ENCODE measurements around the gene RFX2. TPM values are rescaled to one million over a fixed set of nuclear protein-coding genes. Genes with fewer than 3 reads are reported as not detected.

The RFX2 gene
- total RNA-seq, 1 experiment from 2014 or later = 3.7 TPM

DNA sequence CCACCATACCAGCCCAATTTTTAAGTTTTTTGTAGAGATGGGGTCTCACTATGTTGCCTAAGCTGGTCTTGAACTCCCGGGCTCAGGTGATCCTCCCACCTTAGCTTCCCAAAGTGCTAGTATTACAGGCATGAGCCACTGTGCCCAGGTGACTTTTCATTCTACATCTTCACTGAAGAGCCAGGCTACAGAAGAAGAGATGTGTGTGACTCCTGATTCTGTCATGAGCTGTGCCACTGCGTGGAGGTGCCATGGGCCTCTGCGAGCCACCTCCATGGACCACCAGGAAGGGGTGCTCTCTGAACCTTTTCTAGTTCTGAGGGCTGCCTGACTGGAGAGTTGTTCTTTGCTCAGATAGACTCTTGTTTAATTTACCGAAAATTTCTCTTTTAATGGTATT, 75.8 kb downstream of the RFX2 start:
- H3K27me3 Mint-ChIP-seq (ENCODE audit: low read depth) = peaks cover 10% of the 10 kb centered on the region
- H2AFZ ChIP-seq (ENCODE audit: low read length) = no peak overlapping the region
- H2BK120ac ChIP-seq (ENCODE audit: low read depth, low read length, poor library complexity, severe bottlenecking) = no peak overlapping the region
- H3K79me1 ChIP-seq (ENCODE audit: insufficient read depth, low read depth, low read length, poor library complexity, severe bottlenecking) = no peaks in the 10 kb centered on the region
- no peak overlapping the region for H2BK12ac ChIP-seq (ENCODE audit: insufficient read length, low read depth, low read length)
- no peak overlapping the region for H3K4me3 Mint-ChIP-seq
- no peak overlapping the region for H4K91ac ChIP-seq (ENCODE audit: insufficient read length, low read depth, low read length)
- H2BK15ac ChIP-seq (ENCODE audit: low read depth, low read length) = no peak overlapping the region
- TF ChIP-seq, protein P1, sequence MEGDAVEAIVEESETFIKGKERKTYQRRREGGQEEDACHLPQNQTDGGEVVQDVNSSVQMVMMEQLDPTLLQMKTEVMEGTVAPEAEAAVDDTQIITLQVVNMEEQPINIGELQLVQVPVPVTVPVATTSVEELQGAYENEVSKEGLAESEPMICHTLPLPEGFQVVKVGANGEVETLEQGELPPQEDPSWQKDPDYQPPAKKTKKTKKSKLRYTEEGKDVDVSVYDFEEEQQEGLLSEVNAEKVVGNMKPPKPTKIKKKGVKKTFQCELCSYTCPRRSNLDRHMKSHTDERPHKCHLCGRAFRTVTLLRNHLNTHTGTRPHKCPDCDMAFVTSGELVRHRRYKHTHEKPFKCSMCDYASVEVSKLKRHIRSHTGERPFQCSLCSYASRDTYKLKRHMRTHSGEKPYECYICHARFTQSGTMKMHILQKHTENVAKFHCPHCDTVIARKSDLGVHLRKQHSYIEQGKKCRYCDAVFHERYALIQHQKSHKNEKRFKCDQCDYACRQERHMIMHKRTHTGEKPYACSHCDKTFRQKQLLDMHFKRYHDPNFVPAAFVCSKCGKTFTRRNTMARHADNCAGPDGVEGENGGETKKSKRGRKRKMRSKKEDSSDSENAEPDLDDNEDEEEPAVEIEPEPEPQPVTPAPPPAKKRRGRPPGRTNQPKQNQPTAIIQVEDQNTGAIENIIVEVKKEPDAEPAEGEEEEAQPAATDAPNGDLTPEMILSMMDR (conservative IDR thresholded peaks at IDR 0.05) = no peak
- DNase-seq = no peak
- H3K27me3 ChIP-seq (ENCODE audit: insufficient read depth, low read length) = no peaks in the 10 kb centered on the region
- H3K4me2 ChIP-seq (ENCODE audit: insufficient read depth, insufficient read length, low read length) = no peak overlapping the region
- H3K9me3 Mint-ChIP-seq = peaks cover 3% of the 10 kb centered on the region in 2 experiments; a peak in 3 of 5 replicates
- H3K27ac Mint-ChIP-seq = no peak overlapping the region
- no peak overlapping the region for H3K4ac ChIP-seq (ENCODE audit: low read depth, low read length)
- H3K4me1 Mint-ChIP-seq = no peaks in the 10 kb centered on the region; a peak in 1 of 4 replicates
- H2BK5ac ChIP-seq (ENCODE audit: insufficient read length, low read length) = no peak overlapping the region
- H4K20me1 ChIP-seq (ENCODE audit: control insufficient read depth, insufficient read depth, insufficient read length) = no peaks in the 10 kb centered on the region
- no peak overlapping the region for H3K18ac ChIP-seq (ENCODE audit: insufficient read length, low read depth, low read length)
- H3K9ac ChIP-seq (ENCODE audit: extremely low read depth, insufficient read length, low read length) = no peak overlapping the region
- H4K5ac ChIP-seq (ENCODE audit: insufficient read length, low read depth, low read length) = no peak overlapping the region
- H2AK5ac ChIP-seq (ENCODE audit: insufficient read length, low read length) = no peak overlapping the region
- no peak overlapping the region for H3K27ac ChIP-seq (ENCODE audit: insufficient read length, low read depth, low read length)
- no peak overlapping the region for H3K56ac ChIP-seq (ENCODE audit: insufficient read length, low read depth, low read length)
- H3K23me2 ChIP-seq (ENCODE audit: insufficient read length, low read depth, low read length, poor library complexity, severe bottlenecking) = no peaks in the 10 kb centered on the region
- H2BK20ac ChIP-seq (ENCODE audit: low read depth, low read length, poor library complexity, severe bottlenecking) = no peak overlapping the region
- no peak overlapping the region for H3K23ac ChIP-seq (ENCODE audit: insufficient read length, low read depth, low read length)
- H3K14ac ChIP-seq (ENCODE audit: insufficient read depth, low read length) = no peak overlapping the region
- no peaks in the 10 kb centered on the region for H3K36me3 Mint-ChIP-seq (ENCODE audit: insufficient read depth in 1 of 3, low read depth in 3 of 3)
- no peaks in the 10 kb centered on the region for H3K4me1 ChIP-seq (ENCODE audit: insufficient read depth, low read length)
- H3K9me3 ChIP-seq (ENCODE audit: control insufficient read depth, low read depth, low read length) = no peaks in the 10 kb centered on the region
- no peak overlapping the region for H3T11ph ChIP-seq (ENCODE audit: low read length)
- no CpG with 5 or more reads among the region's 4 CpGs for WGBS (ENCODE audit: extremely low coverage, insufficient read length, low lambda C conversion rate)
- H3K79me2 ChIP-seq (ENCODE audit: insufficient read depth, low read length) = no peaks in the 10 kb centered on the region
- H4K8ac ChIP-seq (replicated peaks; ENCODE audit: insufficient read length, low read depth, low read length) = no peak overlapping the region
